ENCODE data around the gene OBSCN.

OBSCN gene

GRCh38 chr1:228207851-228208821, at the start of gene OBSCN:
Gene OBSCN, plus strand, starts transcription at chr1:228208044. Its CDS starts 3,740 bp downstream, at chr1:228211784.
- no peak for DNase-seq (ENCODE audit: low spot score)

GRCh38 chr1:228158151-228159007, 49.5 kb upstream of the OBSCN start:
- DNase-seq (ENCODE audit: low spot score), result no peak

GRCh38 chr1:228159008-228159665, 48.7 kb upstream of the OBSCN start:
- DNase-seq (ENCODE audit: low spot score), result no peak

- DNase-seq (ENCODE audit: low spot score), result no peak
Observed at GRCh38 chr1:228160201-228160761, 47.6 kb upstream of the OBSCN start.

GRCh38 chr1:228161362-228161761, 46.5 kb upstream of the OBSCN start:
- no peak for DNase-seq (ENCODE audit: low spot score)

- no peak for DNase-seq (ENCODE audit: low spot score)
Observed at GRCh38 chr1:228161866-228162265, 46.0 kb upstream of the OBSCN start.

- DNase-seq (ENCODE audit: low spot score), result no peak
Observed at GRCh38 chr1:228162286-228163006, 45.4 kb upstream of the OBSCN start.

- DNase-seq (ENCODE audit: low spot score), result no peak
Observed at GRCh38 chr1:228163007-228163753, 44.7 kb upstream of the OBSCN start.

GRCh38 chr1:228163776-228164519, 43.9 kb upstream of the OBSCN start:
- DNase-seq (ENCODE audit: low spot score), result no peak

- DNase-seq (ENCODE audit: low spot score), result no peak
Observed at GRCh38 chr1:228164561-228165371, 43.1 kb upstream of the OBSCN start.

GRCh38 chr1:228165372-228166169, 42.3 kb upstream of the OBSCN start, which contains the start of gene IBA57:
Gene IBA57, plus strand, starts transcription at chr1:228165804. Its CDS starts 13 bp downstream, at chr1:228165817.
- peak; percentile 98 for DNase-seq (ENCODE audit: low spot score)

GRCh38 chr1:228166170-228166936, 41.5 kb upstream of the OBSCN start:
- peak; percentile 83 for DNase-seq (ENCODE audit: low spot score)

GRCh38 chr1:228168563-228169270, 39.1 kb upstream of the OBSCN start:
- no peak for DNase-seq (ENCODE audit: low spot score)

GRCh38 chr1:228169345-228169744, 38.5 kb upstream of the OBSCN start:
- DNase-seq (ENCODE audit: low spot score), result no peak

- no peak for DNase-seq (ENCODE audit: low spot score)
Observed at GRCh38 chr1:228170666-228171065, 37.2 kb upstream of the OBSCN start.

- DNase-seq (ENCODE audit: low spot score), result no peak
Observed at GRCh38 chr1:228171221-228171891, 36.5 kb upstream of the OBSCN start.
